ENCODE data around the gene GPANK1. TPM values are rescaled to one million over a fixed set of nuclear protein-coding genes. Genes with fewer than 3 reads are reported as not detected.

GPANK1 gene
- total and polyA plus RNA-seq, 9 of the 15 experiments (the other 6 are each of a cell fraction or from before 2014, with no cell fraction given), result 32.2 to 111 (median 46.3) TPM

GRCh38 chr6:31619805-31620585 is 44.8 kb downstream of the GPANK1 start (continued):
- TF ChIP-seq ATF2 (CRISPR knock-in tag; IDR thresholded peaks at IDR 0.05) (peak; percentile 67; the same call in 1 of the 2 replicates), KAT8 (IDR thresholded peaks at IDR 0.05; ENCODE audit: low read depth) (no peak), NBN (IDR thresholded peaks at IDR 0.05; ENCODE audit: low read depth) (peak; percentile 94), PML (IDR thresholded peaks at IDR 0.05; ENCODE audit: low read length) (peak; percentile 92), FOXK2 (conservative IDR thresholded peaks at IDR 0.05 in 1 of 2, IDR thresholded peaks at IDR 0.05 in 1 of 2; ENCODE audit: low read depth in 2 of 2) (peak; percentile 91 to 94), SMARCC2 (IDR thresholded peaks at IDR 0.05; ENCODE audit: low read depth) (no peak), POLR2G (IDR thresholded peaks at IDR 0.05; ENCODE audit: low read depth, low read length) (peak; percentile 89), CXXC5 (CRISPR knock-in tag; IDR thresholded peaks at IDR 0.05) (peak; percentile 98), PHB2 (IDR thresholded peaks at IDR 0.05; ENCODE audit: low read depth) (no peak), TCF15 (CRISPR knock-in tag; IDR thresholded peaks at IDR 0.05) (no peak; the same call in 1 of the 2 replicates), ZBTB34 (CRISPR knock-in tag; IDR thresholded peaks at IDR 0.05) (no peak), RFX7 (CRISPR knock-in tag; IDR thresholded peaks at IDR 0.05) (no peak), CSDE1 (IDR thresholded peaks at IDR 0.05) (peak in 1 of 2 experiments; percentile 74; a peak in 2 of 4 replicates), NCOA4 (IDR thresholded peaks at IDR 0.05; ENCODE audit: partially characterized antibody) (no peak), EZH2 (IDR thresholded peaks at IDR 0.05; ENCODE audit: borderline replicate concordance, low read depth, low read length) (no peak), ZNF408 (CRISPR knock-in tag; IDR thresholded peaks at IDR 0.05; ENCODE audit: low read depth) (no peak), PYGO2 (tag; IDR thresholded peaks at IDR 0.05) (no peak), ZNF124 (CRISPR knock-in tag; IDR thresholded peaks at IDR 0.05) (no peak), NKRF (IDR thresholded peaks at IDR 0.05; ENCODE audit: borderline replicate concordance) (peak; percentile 93), NCOA6 (IDR thresholded peaks at IDR 0.05) (no peak; the same call in 1 of the 2 replicates), CC2D1A (IDR thresholded peaks at IDR 0.05) (peak; percentile 91), TAF15 (IDR thresholded peaks at IDR 0.05; ENCODE audit: low read depth, low read length) (no peak), ILF3 (IDR thresholded peaks at IDR 0.05; ENCODE audit: borderline replicate concordance) (no peak), ZNF644 (tag; IDR thresholded peaks at IDR 0.05; ENCODE audit: low read depth) (no peak), FUS (optimal IDR thresholded peaks at IDR 0.05; ENCODE audit: low read depth, low read length) (no peak), ZEB2 (IDR thresholded peaks at IDR 0.05) (no peak)
